Left ventricle myocardium inferior (tissue), 1 donor: ENCODE measurements around the gene NUP37. TPM values are rescaled to one million over a fixed set of nuclear protein-coding genes. Genes with fewer than 3 reads are reported as not detected.
A peak's percentile ranks its signal among the peaks of the same experiment; 100 is the strongest.

Experiments used
- DNase-seq: peaks from one replicate; pipeline ENCODE4 v3.0.0-alpha.2; 2020
- H3K27ac ChIP-seq: fragments of 200-600 bp; replicated peaks from 2 replicates; pipeline ENCODE4 v1.8.0; 2021
- H3K27me3 ChIP-seq: fragments of 200-600 bp; 2 replicates; pipeline ENCODE4 v1.8.0; 2021; ENCODE audit warnings: low read depth
- H3K36me3 ChIP-seq: fragments of 200-600 bp; 2 replicates; pipeline ENCODE4 v1.8.0; 2021
- H3K4me1 ChIP-seq: fragments of 200-600 bp; 2 replicates; pipeline ENCODE4 v1.8.0; 2021
- H3K4me3 ChIP-seq: fragments of 200-600 bp; 2 replicates; pipeline ENCODE4 v1.8.0; 2021; ENCODE audit warnings: mild to moderate bottlenecking, moderate library complexity
- H3K9me3 ChIP-seq: fragments of 200-600 bp; replicated peaks from 2 replicates; pipeline ENCODE4 v1.8.0; 2021
- intact Hi-C: fragments of 100-400 bp; cut with micrococcal nuclease; formaldehyde crosslinking; loops from one replicate; pipeline ENCODE4 v1.11.0; 2022
- total RNA-seq: library from RNA; stranded (reverse); fragmentation: NEBNext Ultra II Directional; extraction: Animal tissue kit (Norgen Biotek cat#: 25700); gene quantifications from one replicate; pipeline ENCODE4 v1.2.1, GENCODE V29; 2021
- TF ChIP-seq, protein P1 (sequence below): fragments of 200-600 bp; IDR thresholded peaks from 2 replicates; pipeline ENCODE4 v1.8.0; 2021; ENCODE audit warnings: antibody characterized with exemption, mild to moderate bottlenecking, borderline replicate concordance
- donor health status: DM: no; HTN: yes; CAD: no; lungs with severe emphysema.

Gene NUP37
- total RNA-seq, 1 donor from 2014 or later = 20.6 TPM

DNA sequence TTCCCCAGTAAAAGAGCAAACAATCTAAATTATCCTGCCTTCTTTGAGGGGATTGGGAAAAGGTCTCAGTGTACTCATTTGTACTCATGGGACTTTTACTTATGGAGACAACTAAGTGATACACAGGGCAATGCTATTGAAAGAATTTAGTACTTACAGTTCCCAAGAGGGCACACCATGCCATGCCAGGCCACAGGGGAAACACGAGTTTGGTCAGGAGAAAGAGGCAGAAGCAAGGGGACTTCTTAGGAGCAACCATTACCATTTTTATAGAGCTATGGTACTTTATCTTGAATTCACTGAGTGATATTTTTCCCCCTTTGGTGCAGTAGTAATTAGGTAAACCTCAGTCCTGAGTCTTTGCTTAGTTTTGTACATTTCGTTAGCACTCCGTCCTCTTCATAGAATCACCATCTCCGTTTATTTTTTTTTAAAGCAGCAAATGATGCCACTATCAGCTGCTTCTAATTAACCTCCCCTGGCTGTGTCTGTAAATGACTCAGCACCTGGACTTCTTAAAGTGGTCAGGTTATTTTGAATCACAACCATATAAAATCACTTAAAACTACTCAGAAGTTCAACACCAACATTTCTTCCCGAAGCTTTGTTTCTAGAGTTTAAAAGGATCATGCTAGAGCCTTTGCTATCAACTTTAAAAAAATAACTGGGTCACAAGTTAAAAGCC lies 52.2 kb downstream of the NUP37 start:
- Histone ChIP-seq H3K27me3 (no peaks in the 10 kb centered on the region), H3K36me3 (no peaks in the 10 kb centered on the region), H3K27ac (no peak overlapping the region), H3K4me1 (peaks cover 11% of the 10 kb centered on the region), H3K9me3 (no peaks in the 10 kb centered on the region), H3K4me3 (no peak overlapping the region)
- intact Hi-C loops = no loop called here
- TF ChIP-seq, protein P1, sequence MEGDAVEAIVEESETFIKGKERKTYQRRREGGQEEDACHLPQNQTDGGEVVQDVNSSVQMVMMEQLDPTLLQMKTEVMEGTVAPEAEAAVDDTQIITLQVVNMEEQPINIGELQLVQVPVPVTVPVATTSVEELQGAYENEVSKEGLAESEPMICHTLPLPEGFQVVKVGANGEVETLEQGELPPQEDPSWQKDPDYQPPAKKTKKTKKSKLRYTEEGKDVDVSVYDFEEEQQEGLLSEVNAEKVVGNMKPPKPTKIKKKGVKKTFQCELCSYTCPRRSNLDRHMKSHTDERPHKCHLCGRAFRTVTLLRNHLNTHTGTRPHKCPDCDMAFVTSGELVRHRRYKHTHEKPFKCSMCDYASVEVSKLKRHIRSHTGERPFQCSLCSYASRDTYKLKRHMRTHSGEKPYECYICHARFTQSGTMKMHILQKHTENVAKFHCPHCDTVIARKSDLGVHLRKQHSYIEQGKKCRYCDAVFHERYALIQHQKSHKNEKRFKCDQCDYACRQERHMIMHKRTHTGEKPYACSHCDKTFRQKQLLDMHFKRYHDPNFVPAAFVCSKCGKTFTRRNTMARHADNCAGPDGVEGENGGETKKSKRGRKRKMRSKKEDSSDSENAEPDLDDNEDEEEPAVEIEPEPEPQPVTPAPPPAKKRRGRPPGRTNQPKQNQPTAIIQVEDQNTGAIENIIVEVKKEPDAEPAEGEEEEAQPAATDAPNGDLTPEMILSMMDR = no peak
- no peak for DNase-seq

DNA sequence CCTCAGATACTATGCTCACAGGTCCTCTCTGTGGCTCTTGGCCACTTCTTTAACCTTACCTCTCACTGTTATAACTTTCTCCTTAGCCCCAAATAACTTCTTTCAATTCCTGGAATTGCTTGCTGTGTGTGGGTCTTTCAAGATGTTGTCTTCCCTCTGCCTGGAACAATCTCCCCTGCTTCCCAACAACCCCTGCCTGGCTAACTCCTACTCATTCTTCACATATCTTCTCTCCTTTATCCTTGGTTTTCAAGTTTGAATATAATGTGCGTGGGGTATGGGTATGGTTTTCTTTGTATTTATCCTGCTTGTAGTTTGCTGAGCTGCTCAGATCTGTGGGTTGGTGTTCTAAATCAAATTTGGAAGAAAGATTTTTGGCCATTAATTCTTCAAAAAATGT lies 55.4 kb downstream of the NUP37 start:
- intact Hi-C loops = no loop called here
- Histone ChIP-seq H3K4me3 (no peak overlapping the region), H3K4me1 (peaks cover 17% of the 10 kb centered on the region), H3K9me3 (no peaks in the 10 kb centered on the region), H3K27ac (no peak overlapping the region), H3K27me3 (no peaks in the 10 kb centered on the region), H3K36me3 (peaks cover 1% of the 10 kb centered on the region)
- TF ChIP-seq, protein P1 = no peak
- DNase-seq = no peak

DNA sequence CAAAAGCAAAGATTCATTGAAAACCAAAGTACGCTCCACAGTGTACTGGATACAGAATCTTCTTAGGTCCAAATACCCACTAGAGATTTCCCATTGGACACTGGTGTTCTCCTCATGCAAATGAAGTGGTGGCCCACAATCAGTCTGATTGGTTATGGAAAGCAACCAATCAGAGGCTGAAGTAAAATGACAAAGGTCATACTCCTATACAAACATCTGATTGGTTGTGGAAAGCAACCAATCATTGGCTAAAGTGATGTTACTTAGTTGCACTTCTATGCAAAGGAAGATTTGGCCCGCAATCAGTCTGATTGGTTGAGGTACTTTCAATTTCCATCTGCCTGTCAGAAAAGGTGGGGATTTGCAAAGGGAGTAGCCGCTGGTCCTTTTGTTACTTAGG lies 56.8 kb downstream of the NUP37 start:
- H3K4me3 ChIP-seq = no peak overlapping the region
- H3K27me3 ChIP-seq = no peaks in the 10 kb centered on the region
- DNase-seq = no peak
- H3K27ac ChIP-seq = no peak overlapping the region
- no peaks in the 10 kb centered on the region for H3K9me3 ChIP-seq
- intact Hi-C loops = no loop called here
- peaks cover 9% of the 10 kb centered on the region for H3K4me1 ChIP-seq
- TF ChIP-seq, protein P1 = no peak
- H3K36me3 ChIP-seq = peaks cover 9% of the 10 kb centered on the region

DNA sequence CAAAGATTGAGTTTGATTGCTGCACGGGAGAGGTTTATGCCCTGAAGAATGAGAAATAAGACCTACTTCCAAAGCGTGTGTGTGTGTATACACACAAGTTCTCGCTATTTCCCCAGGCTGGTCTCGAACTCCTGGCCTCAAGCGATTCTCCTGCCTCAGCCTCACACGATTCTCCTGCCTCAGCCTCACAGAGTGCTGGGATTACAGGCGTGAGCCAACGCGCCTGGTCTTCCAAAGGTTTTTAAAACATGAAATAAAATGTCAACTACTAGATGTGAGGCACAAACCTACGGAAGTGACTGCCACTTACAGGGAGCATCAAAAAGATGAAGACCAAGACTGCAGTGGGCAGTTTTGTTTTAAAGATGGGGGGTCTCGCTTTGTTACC lies 57.5 kb downstream of the NUP37 start:
- Histone ChIP-seq H3K27me3 (no peaks in the 10 kb centered on the region), H3K4me3 (peak overlapping the region; percentile 78), H3K4me1 (peaks cover 9% of the 10 kb centered on the region), H3K9me3 (no peaks in the 10 kb centered on the region), H3K36me3 (peaks cover 10% of the 10 kb centered on the region), H3K27ac (no peak overlapping the region)
- DNase-seq = no peak
- intact Hi-C loops = no loop called here
- TF ChIP-seq, protein P1 = no peak

DNA sequence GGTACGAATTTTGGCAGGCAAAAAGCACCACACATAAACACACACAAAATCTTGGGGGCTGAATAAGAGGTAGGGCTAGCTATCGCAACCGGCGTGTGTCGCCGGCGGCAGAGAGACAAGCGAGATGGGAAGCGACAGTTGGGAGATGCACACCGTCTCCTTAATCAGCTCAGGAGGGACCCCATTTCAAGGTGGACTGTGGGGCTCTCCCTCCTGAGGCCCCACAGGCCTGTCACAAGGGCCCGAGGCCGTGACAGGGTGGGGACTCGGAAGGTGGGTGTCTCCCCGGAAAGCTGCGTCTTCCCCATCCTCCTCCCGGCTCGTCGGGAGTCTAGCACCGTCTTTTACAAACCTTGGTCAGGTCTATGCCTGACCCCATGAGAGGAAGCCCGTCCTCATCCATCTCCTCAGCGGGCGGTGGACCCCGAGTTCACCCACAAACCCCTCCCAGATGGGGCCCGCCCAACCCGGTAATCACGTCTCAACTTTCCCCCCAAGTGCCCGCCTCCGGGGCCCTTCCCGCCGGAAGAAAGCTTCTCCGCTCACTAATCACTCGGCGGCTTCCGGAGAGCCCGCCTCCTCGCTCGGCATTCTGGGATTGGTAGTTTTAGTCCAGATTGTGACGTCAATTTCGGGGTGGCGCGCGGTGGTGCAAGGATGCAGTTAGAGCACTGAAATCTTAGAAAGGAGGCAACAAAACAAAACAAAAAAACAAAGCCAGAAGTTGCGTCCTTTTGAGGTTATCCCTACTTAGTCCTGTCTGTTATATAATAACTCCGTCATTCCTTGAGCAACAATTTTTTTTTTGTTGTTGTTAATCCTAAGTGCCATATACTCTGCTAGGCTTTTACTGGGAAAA lies 58.1 kb downstream of the NUP37 start, which contains the start of gene WASHC3:
WASHC3 (minus strand) TSS at position 432 of the 859 bp plus-strand sequence; CDS start at position 403, 29 bp downstream.
- peak within 1 kb of the TSS; percentile 78 for H3K4me3 ChIP-seq
- peaks cover 14% of the 10 kb centered on the region for H3K36me3 ChIP-seq
- peak; percentile 95 for DNase-seq
- peak within 1 kb of the TSS; percentile 87 for H3K27ac ChIP-seq
- TF ChIP-seq, protein P1 = no peak
- H3K4me1 ChIP-seq = peaks cover 9% of the 10 kb centered on the region
- no peaks in the 10 kb centered on the region for H3K27me3 ChIP-seq
- intact Hi-C loops = no loop called here
- H3K9me3 ChIP-seq = no peaks in the 10 kb centered on the region
